Brain pericyte (primary cell): ENCODE results near the gene MALT1.
A peak's percentile ranks its signal among the peaks of the same experiment; 100 is the strongest.

ENCODE experiments used
- DNase-seq: peaks from one replicate; pipeline ENCODE4 v3.0.0-alpha.2; 2012; ENCODE audit warnings: low read depth, low spot score

MALT1 gene

DNA sequence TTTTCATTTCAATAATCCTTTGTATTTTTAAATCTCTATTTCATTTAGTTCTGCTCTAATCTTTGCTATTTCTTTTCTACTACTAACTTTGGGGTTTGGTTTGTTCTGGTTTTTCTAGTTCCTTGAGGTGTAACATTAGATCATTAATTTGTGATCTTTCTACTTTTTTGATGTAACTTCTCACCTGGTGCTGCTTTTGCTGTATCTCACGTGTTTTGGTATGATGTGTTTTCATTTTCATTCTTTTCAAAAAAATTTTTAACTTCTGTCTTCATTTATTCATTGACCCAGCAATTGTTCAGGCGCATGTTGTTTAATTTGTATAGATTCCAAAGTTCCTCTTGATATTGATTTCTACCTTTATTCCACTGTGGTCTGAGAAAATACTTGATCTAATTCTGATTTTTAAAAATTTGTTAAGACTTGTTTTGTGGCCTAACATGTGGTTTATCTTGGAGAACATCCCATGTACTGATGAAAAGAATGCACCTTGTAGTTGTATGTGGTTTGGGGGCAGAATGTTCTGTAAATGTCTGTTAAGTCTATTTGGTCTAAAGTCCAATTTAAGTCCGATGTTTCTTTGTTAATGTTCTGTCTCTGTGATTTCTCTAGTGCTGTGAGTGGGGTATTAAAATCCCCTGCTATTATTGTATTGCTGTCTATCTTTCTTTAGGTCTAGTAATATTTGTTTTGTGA is 17.3 kb upstream of the MALT1 start:
- no peak for DNase-seq

DNA sequence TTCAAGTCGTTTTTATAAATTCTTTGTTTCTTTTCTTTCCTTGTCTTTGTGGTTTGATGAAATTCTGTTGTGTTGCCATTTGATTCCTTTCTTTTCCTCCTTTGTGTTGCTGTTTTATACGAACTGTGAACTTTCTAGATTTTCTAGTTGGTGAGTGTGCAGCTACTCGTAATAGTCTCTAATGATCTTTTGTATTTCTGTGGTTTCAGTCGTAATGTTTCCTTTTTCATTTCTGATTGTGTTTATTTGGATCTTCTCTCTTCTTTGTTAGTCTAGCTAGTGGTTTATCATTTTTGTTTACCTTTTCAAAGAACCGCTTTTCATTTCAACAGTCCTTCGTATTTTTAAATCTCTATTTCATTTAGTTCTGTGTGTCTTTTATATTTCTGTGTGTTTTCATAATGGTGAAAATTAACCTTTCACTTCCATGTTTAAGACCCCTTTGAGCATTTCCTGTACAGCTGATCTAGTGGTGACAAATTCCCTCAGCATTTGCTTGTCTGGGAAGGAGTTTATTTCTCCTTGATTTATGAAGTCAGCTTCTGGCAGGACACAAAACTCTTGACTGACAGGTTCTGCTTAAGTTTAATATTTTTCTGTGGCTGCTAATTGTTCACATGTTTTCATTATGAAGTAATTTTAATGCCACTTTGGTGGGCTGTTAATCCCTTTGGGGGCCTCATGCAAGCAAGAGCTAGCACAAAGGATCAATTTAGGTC is 16.2 kb upstream of the MALT1 start:
- no peak for DNase-seq

DNA sequence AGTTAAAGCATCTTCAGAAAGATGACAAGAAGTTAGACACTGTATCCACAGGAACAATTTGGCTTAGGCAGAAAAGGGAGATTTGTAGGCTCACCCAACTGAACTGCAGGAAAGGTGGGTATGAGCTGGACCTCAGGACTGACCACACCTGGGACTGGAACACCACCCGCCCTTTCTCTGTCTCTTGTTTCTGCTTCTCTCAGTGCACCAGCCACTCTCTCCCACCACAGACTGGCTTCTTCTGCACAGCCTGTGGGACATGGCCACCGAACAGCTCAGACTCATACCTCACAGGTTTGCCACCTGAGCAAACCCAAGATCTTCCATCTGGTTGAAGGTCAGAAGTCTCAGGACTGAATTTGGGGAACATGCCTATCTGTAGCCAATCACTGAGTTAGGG is 14.2 kb upstream of the MALT1 start:
- DNase-seq, result no peak

DNA sequence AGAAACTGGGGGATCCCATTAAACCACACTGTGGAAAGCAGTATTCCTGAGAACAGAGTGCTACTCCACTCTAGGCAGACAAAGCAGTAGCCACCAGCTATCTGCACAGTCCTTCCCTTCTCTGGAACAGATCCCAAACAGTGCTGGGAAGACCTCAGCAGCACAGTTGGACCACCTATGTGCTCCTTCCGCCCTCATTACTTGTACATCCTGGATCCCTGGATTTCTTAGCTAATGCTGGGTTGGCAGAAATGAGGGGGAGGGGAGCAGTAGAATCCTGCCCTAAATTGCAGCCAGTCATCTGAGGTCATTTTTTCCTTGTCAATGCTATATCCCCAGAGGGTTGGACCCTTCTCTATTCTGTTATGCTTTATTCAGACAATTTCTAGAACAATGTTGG is 13.8 kb upstream of the MALT1 start:
- no peak for DNase-seq

DNA sequence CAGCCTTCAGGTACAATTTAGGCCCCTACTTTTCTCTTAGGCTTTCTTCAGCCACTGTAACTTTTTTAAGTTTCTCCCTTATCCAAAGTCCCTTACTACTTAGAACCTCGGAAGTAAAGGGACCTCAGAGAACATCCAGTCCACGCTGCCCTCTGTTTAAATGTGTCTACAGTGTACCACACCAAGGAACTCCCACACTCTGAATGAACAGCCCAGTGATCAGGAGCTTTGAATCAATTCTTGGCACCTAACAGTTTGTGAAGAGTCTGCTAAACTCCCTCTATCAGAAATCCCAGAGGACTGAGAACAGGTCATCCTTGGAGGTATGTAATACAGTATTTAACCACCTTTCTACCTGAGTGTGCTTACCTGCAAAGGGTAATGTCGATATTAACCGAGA is 11.6 kb upstream of the MALT1 start:
- DNase-seq, result no peak

DNA sequence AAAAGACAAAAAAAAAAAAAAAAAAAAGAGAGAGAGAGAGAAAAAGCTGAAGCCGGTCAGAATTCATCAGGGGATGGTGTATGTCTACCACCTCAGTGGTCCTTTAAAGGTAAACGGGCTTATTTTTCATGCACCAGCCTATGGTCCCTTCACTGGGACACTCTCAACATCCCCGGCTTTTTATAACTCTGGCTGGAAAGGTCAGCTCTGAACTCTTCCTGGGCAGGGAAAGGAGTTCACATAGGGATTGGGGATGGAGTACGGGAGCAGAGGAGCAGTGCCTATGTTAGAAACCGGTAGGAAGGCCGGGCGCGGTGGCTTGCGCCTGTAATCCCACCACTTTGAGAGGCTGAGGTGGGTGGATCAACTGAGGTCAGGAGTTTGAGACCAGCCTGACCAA is 10.3 kb upstream of the MALT1 start:
- DNase-seq, result no peak

DNA sequence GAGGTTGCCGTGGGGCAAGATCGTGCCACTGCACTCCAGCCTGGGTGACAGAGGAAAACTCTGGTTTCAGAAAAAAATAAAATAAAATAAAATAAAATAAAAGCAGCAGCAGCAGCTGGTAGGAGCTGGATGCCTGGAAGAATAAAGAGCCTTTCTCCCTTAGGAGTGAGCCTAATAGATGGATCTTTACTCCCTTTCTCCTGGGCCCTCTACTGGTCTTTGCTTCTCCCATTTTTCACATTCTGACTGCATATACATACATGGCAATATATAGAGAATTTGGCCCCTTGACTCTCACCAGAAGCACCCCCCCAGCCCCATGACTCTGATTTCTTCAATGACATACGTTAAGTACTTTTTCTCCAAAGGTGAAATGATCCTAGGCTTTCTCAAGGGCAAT is 9.8 kb upstream of the MALT1 start:
- DNase-seq, result no peak

DNA sequence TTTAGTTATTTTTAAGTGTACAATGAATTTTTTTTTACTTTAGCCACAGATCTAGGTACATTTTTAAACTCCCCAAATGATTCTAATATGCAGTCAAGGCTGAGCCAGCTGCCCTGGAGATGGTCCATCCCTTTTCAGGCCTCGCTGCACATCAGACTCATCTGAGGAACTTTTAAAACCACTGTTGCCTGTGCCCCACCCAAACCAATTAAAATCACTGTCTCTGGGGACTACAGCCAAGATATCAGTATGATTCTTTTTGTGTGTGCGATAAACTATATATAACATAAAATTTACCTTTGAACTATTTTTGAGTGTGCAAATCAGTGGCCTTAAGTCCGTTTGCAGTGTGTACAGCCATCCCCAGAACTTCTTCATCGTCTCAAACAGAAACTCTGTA is 9.1 kb upstream of the MALT1 start:
- DNase-seq, result no peak

DNA sequence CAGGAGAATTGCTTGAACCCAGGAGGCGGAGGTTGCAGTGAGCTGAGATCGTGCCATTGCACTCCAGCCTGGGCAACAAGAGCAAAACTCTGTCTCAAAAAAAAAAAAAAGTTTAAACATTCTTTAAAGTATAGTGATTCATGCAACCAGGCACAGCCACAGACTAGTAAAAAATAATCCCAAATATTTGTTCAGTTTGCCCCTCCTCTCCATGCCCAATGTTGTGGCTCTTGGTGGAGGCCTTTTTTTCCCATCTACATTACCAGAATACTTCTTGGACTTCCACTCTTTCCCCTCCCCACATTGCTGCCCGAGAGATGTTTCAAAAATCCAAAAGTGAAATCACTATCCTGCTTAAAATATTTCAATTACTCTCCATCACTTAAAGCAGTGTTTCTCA is 5.1 kb upstream of the MALT1 start:
- DNase-seq, result no peak

DNA sequence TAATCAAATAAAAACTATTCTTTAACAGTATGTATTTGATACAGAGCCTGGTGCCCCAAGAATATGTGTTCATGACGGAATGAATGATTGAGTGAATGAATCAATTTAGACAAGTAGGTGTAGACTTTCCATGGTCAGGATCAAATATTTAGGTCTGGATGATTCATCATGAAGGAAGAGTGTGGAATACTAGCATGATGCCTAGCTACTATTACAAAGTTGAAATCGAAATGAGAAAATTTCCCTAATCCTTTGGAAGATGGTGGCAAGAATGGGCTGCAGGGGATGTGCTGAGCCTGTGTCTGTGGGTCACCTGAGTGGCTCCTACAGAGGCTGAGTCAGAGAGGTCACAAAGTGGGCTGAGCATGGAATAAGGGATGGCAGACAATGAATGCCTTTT is 3.1 kb upstream of the MALT1 start:
- no peak for DNase-seq

DNA sequence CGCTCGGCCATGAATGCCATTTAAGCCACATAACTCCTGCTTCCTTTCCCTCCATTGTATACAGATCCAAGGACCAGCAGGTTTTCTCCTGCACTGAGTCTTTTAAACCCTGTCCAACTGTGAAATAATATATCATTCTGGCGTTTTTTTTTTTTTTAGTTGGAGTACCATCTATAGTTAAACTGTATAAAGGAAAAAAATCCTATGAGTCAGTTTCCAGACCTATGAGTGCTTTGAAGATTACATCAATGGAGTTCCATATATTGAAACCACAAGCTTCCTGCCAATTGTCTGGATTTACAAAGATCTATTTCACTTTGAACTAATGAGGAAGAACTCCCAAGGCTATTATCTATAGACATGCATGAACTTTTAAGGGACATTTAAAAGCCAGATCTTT is 2.4 kb upstream of the MALT1 start:
- no peak for DNase-seq

DNA sequence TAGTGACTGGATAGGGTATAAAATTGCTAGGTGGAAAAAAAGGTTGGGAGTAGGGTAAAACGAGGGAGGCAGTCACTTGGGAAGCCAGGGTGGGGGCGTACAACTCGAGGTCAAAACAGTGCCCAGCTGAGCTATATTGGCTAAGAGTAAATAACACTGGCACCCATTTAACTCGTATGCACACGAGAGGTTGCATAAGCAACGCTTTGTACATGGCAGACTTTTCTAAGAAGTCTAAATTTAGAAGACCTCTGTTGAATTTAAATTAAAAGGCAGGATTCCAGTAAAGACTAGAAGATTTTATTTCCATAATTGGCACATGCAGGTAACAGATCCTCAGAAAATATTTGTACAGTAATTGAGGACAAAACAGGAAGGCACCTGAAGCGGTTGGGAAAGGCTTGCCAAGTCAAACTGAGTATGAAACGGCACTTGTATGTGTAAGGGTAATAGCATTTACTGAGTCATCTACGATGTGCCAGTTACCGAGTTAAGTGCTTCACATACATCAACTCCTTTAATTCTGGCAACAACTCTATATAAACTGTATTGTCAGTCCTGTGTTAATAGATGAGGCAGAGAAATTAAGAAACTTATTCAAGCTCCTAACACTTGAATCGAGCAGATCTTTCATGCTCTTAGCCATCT is 1.4 kb upstream of the MALT1 start:
- no peak for DNase-seq

DNA sequence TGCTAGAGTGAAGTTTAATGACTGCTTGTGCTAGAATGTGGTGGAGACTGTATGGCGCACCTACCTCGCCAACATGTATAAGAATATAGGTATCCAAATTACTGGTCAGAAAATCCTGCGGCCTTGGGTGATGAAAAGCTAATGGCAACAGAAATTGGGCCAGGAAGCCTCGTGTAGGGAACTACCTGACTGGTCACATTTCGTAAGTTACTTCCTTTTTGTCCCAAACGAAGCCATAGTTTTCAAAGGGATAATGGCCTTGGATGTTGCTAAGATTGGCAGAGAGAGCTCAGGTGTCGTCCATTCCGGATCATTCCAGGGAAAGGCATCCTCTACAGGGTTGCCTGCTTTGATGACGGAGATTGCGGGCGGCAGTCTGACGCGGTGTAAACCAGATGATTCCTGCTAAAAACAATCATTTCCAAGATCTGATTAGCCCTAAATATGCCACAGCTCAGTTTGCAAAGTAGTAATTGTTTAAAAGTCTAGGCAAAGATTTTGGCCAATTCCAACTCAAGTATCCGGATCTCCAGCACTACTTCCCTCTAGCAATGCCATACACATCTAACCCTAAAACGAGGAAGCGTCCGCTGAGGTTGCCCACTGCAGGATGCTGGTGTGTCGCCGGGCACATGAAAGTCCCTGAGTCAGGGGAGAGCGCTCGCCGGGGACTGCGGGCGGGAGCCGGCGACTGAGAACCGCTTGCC is 708 bp upstream of the MALT1 start:
- no peak for DNase-seq

DNA sequence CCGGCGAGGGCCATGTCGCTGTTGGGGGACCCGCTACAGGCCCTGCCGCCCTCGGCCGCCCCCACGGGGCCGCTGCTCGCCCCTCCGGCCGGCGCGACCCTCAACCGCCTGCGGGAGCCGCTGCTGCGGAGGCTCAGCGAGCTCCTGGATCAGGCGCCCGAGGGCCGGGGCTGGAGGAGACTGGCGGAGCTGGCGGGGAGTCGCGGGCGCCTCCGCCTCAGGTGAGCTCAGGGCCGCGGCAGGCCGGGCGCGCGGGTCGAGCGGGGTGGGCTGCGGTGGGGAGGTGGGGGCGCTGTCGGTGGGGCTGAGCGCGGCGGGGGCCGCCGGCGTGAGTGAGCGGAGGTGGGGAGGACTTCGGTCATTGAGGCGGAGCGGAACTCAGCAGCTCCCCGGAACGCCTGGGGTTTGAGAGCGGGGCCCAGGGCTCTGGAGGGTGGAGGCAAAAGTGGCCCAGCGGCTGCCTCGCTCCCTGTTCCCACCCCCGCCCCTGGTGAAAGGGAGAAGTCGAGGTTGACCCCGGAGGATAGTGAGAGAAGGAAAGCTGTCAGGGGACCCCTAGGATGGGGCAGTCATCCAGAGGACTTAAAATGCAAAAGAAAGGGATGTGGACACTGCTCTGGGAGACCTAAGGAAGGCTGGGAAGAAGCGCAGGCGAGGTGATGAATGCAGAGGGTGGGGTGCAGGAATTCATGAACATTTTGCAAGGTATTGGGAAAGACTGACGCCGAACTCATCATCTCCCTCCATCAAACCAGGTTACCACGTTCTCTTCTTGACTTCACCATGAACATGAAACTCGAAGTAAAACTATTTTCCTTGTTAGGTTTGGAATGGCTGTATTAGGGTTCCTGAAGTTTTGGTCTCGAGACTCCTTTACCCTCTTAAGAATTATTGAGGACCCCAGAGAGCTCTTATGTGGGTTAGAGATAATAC is 633 bp downstream of the MALT1 start:
- no peak for DNase-seq

DNA sequence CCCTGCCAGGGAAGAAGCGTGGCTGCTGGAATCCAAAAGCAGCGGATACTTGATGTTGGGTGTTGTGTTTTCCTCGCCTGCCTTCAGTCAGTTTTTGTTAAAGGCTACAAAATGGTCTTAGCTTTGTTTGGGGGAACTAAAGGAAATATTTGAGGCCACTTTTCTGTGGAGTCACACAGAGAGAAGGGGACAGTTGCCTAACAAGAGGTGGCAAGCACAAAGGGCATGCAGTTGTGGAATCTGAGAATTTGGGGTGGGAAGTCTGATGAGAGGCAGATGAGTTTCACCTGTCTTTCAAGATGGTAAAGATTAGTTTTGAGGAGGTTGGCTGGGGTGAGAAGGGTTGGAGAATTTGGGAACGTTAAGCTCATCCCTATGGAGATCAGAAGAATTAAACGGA is 2.9 kb downstream of the MALT1 start:
- no peak for DNase-seq

DNA sequence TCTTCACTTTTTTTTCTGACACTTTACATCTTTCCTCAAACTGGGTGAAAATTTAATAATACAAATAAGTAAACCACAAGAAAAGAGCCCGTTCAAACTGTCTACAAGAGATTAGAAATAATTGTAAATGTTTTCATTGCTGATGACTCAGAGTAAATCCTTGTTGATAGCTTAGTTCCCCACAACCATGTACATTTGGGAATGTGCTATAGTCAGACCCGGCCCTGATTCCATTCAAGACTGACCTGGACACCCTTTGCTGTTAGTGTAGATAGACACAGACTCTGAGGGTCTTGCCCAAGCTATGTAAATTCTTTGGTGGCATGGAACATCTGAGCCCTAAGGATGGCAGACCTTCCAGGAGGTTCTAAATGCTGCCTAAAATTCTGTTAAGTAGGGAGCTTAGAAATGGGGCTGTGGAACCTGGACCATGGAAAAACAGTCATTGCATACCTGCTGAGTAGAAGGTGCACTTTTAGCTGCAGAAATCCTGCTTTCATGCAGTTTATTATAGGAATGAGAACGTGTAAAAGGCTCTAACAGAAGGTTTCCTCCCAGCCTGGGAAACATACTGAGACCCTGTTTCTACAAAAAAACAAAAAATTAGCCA is 3.7 kb downstream of the MALT1 start:
- DNase-seq, result no peak

DNA sequence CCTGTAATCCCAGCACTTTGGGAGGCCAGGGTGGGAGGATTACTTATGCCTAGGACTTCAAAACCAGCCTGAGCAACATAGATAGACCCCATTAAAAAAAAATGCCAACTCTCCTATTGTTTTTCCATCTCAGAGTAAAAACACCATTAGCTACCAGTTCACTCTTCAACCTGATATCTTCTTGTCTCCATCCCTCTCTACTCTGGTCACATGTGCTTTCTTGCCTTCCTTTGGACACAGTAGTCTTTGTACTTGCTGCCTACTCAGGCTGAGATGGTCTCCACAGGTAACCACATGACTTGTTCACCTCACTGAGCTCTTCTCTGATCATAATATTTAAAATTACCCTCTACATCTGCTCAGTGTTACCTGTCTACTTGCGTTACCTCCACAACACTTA is 5.0 kb downstream of the MALT1 start:
- DNase-seq, result no peak

DNA sequence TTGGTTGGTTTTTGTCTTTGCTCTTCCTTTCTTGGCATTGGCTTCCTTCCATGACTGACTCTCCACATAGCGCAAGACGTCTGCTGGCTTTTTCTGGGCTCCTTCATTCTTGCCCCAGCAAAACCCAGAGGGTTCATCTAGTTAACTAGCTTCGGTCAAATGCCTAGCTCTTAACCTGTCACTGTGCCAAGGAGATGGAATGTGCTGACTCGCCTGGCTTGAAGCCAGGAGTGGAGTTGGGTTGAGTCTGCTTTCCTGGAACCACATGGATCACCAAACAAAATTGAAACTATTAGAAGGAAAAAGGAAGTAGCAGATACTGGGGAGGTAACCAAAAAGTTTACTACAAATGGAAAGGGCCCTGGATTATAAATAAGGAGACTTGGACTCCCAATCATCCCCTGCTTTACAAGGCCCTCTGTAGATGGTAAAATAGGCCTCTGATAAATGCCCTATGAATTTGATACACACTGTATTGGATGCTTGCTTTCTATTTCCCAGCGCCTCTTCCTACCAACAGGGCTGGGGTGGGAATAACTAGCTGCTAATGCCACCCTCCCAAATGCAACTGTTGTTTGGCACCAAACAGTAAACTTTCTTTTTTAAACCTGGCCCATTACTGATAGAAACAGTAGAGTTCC is 11.3 kb downstream of the MALT1 start:
- peak; percentile 58 for DNase-seq

DNA sequence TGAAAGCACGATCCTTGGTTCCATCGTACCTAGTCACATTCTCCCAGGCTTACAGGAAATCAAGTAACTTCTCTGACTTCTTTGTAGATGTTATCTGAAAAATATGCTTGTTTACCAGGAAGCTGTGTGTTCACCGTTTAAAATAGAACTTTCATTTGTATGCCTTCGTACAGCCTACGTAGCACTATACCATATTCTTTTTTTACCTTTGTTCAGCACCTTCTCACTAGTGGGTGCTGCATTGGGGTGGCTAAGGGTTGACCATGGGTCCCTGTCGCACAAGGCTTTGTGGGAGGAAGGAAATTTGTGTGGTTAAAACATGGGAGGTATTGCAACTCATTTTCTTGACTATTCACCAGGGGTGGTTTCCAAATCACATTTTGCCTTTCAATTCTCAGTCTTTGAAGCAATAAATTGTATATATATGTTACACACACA is 16.6 kb downstream of the MALT1 start:
- DNase-seq, result no peak

DNA sequence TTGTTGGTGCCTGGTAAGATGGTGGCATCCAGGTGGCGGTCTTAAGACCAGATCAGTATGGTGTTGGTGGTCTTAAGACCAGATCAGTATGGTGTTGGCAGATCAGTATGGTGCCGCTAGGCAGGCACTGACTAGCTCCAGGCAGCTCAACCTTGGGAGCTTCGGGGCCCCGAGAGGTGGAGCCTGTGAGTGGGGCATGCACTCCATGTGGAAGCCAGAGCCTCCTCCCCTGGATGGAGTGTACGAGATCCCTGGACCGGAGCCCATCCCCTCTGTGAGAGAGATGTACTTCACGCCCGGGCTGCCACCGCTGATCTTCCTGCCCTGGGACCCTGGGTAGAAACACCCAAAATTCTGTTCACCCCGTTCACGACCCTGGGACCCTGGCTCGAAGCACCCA is 19.0 kb downstream of the MALT1 start:
- DNase-seq, result no peak
